ENCODE measurements around the gene NCOR1.
"Not testable (repeated sequence)": the region's sequence is repeated elsewhere in the genome, so short reads cannot be mapped to it uniquely, and the experiment has no call there.

Gene NCOR1

GRCh38 chr17:16085066-16085699 lies 130.2 kb downstream of the NCOR1 start:
- no peak for DNase-seq

GRCh38 chr17:16083223-16083622 lies 132.1 kb downstream of the NCOR1 start:
- DNase-seq: no peak

- DNase-seq: no peak
Observed at GRCh38 chr17:16081507-16082087, 133.7 kb downstream of the NCOR1 start.

GRCh38 chr17:16080366-16080765 lies 135.0 kb downstream of the NCOR1 start:
- DNase-seq: no peak

- DNase-seq: no peak
Observed at GRCh38 chr17:16075949-16076348, 139.4 kb downstream of the NCOR1 start.

- DNase-seq: no peak
Observed at GRCh38 chr17:16074423-16074822, 140.9 kb downstream of the NCOR1 start.

- DNase-seq: no peak
Observed at GRCh38 chr17:16073845-16074244, 141.5 kb downstream of the NCOR1 start.

GRCh38 chr17:16072031-16072430 lies 143.3 kb downstream of the NCOR1 start:
- no peak for DNase-seq

- DNase-seq: no peak
Observed at GRCh38 chr17:16068323-16068722, 147.0 kb downstream of the NCOR1 start.

GRCh38 chr17:16066125-16066524 lies 149.2 kb downstream of the NCOR1 start:
- DNase-seq: no peak

- no peak for DNase-seq
Observed at GRCh38 chr17:16061631-16062030, 153.7 kb downstream of the NCOR1 start.

GRCh38 chr17:16055139-16055538 lies 160.2 kb downstream of the NCOR1 start:
- DNase-seq: not testable (repeated sequence)

- DNase-seq: no peak
Observed at GRCh38 chr17:16052486-16052885, 162.8 kb downstream of the NCOR1 start.

- no peak for DNase-seq
Observed at GRCh38 chr17:16050844-16051243, 164.5 kb downstream of the NCOR1 start.

GRCh38 chr17:16048811-16049449 lies 166.4 kb downstream of the NCOR1 start:
- no peak for DNase-seq

GRCh38 chr17:16046966-16047365 lies 168.4 kb downstream of the NCOR1 start:
- no peak for DNase-seq

GRCh38 chr17:16044487-16044886 lies 170.8 kb downstream of the NCOR1 start:
- no peak for DNase-seq

GRCh38 chr17:16040710-16041251 lies 174.6 kb downstream of the NCOR1 start:
- DNase-seq: no peak

- DNase-seq: no peak
Observed at GRCh38 chr17:16037636-16038035, 177.7 kb downstream of the NCOR1 start.

- DNase-seq: no peak
Observed at GRCh38 chr17:16036261-16036660, 179.1 kb downstream of the NCOR1 start.

GRCh38 chr17:16033729-16034349 lies 181.5 kb downstream of the NCOR1 start:
- no peak for DNase-seq

- peak; percentile 2 for DNase-seq
Observed at GRCh38 chr17:16027708-16028584, 187.4 kb downstream of the NCOR1 start.

- no peak for DNase-seq
Observed at GRCh38 chr17:16026895-16027294, 188.4 kb downstream of the NCOR1 start.

Data from NK-92 treated with Interleukin-12 subunit alpha and Interleukin-12 subunit beta, amount 100 ng/mL, for 24 hours (cell line).